Mesenchymal stem cell (in vitro differentiated cells and primary cell): ENCODE results near the gene DPM3.

Experiments
- DNase-seq: peaks from one replicate; pipeline ENCODE4 v3.0.0-alpha.2; 2013
- H2AFZ ChIP-seq: one replicate; pipeline ENCODE4 v1.6.1; 2013; ENCODE audit warnings: low read depth, mild to moderate bottlenecking, control low read depth, inconsistent platforms, low read length, moderate library complexity
- H2AK5ac ChIP-seq: 2 replicates; pipeline ENCODE4 v1.6.1; 2013; ENCODE audit warnings: low read length, moderate library complexity, mild to moderate bottlenecking, inconsistent platforms; ENCODE audit not compliant: severe bottlenecking
- H2BK120ac ChIP-seq: one replicate; pipeline ENCODE4 v1.6.1; 2013; ENCODE audit warnings: low read depth, mild to moderate bottlenecking, inconsistent platforms, low read length, moderate library complexity
- H2BK12ac ChIP-seq, 2 experiments: one replicate each; pipeline ENCODE4 v1.6.1; 2013; ENCODE audit warnings: inconsistent platforms in 2 of 2, low read length in 2 of 2, mild to moderate bottlenecking in 2 of 2, moderate library complexity in 2 of 2, control low read depth in 1 of 2
- H2BK15ac ChIP-seq: one replicate; pipeline ENCODE4 v1.6.1; 2013; ENCODE audit warnings: mild to moderate bottlenecking, low read depth, inconsistent platforms; ENCODE audit not compliant: poor library complexity, severe bottlenecking
- H2BK5ac ChIP-seq: 2 replicates; pipeline ENCODE4 v1.6.1; 2013; ENCODE audit warnings: low read depth, mild to moderate bottlenecking, low read length, control low read depth, inconsistent platforms; ENCODE audit not compliant: poor library complexity, severe bottlenecking
- H3K14ac ChIP-seq, 2 experiments: one replicate each; pipeline ENCODE4 v1.6.1; 2013; ENCODE audit warnings: inconsistent platforms in 2 of 2, low read length in 2 of 2, control low read depth in 1 of 2, mild to moderate bottlenecking in 1 of 2, moderate library complexity in 1 of 2
- H3K18ac ChIP-seq, 2 experiments: one replicate each; pipeline ENCODE4 v1.6.1; 2013; ENCODE audit warnings: inconsistent platforms in 2 of 2, low read length in 2 of 2, control low read depth in 1 of 2, low read depth in 1 of 2, mild to moderate bottlenecking in 1 of 2
- H3K23ac ChIP-seq, 2 experiments: one replicate each; pipeline ENCODE4 v1.6.1; 2013; ENCODE audit warnings: inconsistent platforms in 2 of 2, low read length in 2 of 2, mild to moderate bottlenecking in 2 of 2, moderate library complexity in 2 of 2, control low read depth in 1 of 2
- H3K27ac ChIP-seq: 2 replicates; pipeline ENCODE4 v1.5.1; 2013; ENCODE audit warnings: mild to moderate bottlenecking, moderate library complexity, low read length, control low read depth, inconsistent platforms; ENCODE audit not compliant: poor library complexity, severe bottlenecking
- H3K27me3 ChIP-seq, 2 experiments: 2 replicates each; pipeline versions ENCODE4 v1.6.1 to v1.7.0; 2013; ENCODE audit warnings: low read length in 2 of 2, mild to moderate bottlenecking in 2 of 2, moderate library complexity in 2 of 2, control low read depth in 1 of 2, inconsistent platforms in 1 of 2; ENCODE audit not compliant: control insufficient read depth in 1 of 2, insufficient read depth in 1 of 2
- H3K36me3 ChIP-seq, 2 experiments: 2 replicates each; pipeline versions ENCODE4 v1.6.1 to v1.7.0; 2013; ENCODE audit warnings: low read length in 2 of 2, control low read depth in 1 of 2, inconsistent platforms in 1 of 2, low read depth in 1 of 2, mild to moderate bottlenecking in 1 of 2; ENCODE audit not compliant: insufficient read depth in 2 of 2, control insufficient read depth in 1 of 2
- H3K4ac ChIP-seq, 2 experiments: one replicate each; pipeline ENCODE4 v1.6.1; 2013; ENCODE audit warnings: inconsistent platforms in 2 of 2, low read length in 2 of 2, mild to moderate bottlenecking in 2 of 2, moderate library complexity in 2 of 2, control low read depth in 1 of 2, low read depth in 1 of 2
- H3K4me1 ChIP-seq: 2 replicates; pipeline ENCODE4 v1.6.1; 2013; ENCODE audit warnings: low read depth, low read length, control low read depth; ENCODE audit not compliant: control insufficient read depth, insufficient read depth
- H3K4me2 ChIP-seq: 2 replicates; pipeline ENCODE4 v1.6.1; 2013; ENCODE audit warnings: low read length, mild to moderate bottlenecking, inconsistent platforms; ENCODE audit not compliant: poor library complexity, severe bottlenecking
- H3K4me3 ChIP-seq, 2 experiments: 2 replicates each; pipeline versions ENCODE4 v1.5.1 to v1.7.0; 2013; ENCODE audit warnings: low read length in 2 of 2, mild to moderate bottlenecking in 2 of 2, control low read depth in 1 of 2, low read depth in 1 of 2; ENCODE audit not compliant: insufficient read depth in 1 of 2
- H3K79me1 ChIP-seq: replicated peaks from 2 replicates; pipeline ENCODE4 v1.6.1; 2013; ENCODE audit warnings: mild to moderate bottlenecking, control low read depth, low read length, inconsistent platforms; ENCODE audit not compliant: poor library complexity, severe bottlenecking
- H3K9ac ChIP-seq: 2 replicates; pipeline ENCODE4 v1.7.0; 2013; ENCODE audit warnings: mild to moderate bottlenecking, low read length, moderate library complexity
- H3K9me3 ChIP-seq: 2 replicates; pipeline ENCODE4 v1.7.0; 2013; ENCODE audit warnings: mild to moderate bottlenecking, low read length; ENCODE audit not compliant: control insufficient read depth
- H4K8ac ChIP-seq: one replicate; pipeline ENCODE4 v1.6.1; 2013; ENCODE audit warnings: inconsistent platforms, mild to moderate bottlenecking, low read length, moderate library complexity
- H4K91ac ChIP-seq: one replicate; pipeline ENCODE4 v1.6.1; 2013; ENCODE audit warnings: mild to moderate bottlenecking, low read length, inconsistent platforms
- WGBS: methylation state at CpG from one replicate; pipeline ENCODE4 v1.1.7; 2013; ENCODE audit warnings: mixed read lengths; 5-methylcytosine and 5-hydroxymethylcytosine counted together

DPM3 gene

DNA sequence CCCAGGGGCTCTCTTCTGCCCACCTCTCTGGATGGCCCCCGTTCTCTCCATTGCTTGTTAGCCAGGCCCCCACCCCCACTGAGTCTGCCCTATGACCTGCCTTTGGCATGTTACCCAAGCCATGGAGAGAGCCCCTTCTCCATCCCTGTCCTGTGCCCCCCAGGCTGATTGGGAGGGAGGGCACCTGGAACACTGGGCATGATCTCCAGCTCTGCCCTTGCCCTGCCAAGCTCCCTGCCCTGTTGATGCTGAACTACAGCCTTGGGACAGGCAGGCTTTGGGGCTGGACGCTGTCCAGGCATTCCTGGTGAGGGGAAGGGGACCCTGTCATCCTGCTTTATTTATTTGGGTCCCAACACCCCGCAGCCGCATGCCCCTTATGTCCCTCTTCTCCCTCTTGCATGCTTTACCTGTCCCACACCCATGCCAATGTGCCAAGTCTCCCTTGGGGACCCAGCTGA lies 44.0 kb upstream of the DPM3 start:
- Histone ChIP-seq H2BK12ac (no peak overlapping the region), H3K79me1 (peaks cover 5% of the 10 kb centered on the region), H3K18ac (no peak overlapping the region), H3K4me1 (peaks cover 19% of the 10 kb centered on the region), H2AFZ (no peak overlapping the region), H3K27me3 (no peaks in the 10 kb centered on the region), H2BK120ac (no peak overlapping the region), H4K91ac (no peak overlapping the region), H2BK15ac (no peak overlapping the region), H3K14ac (no peak overlapping the region), H3K4ac (no peak overlapping the region), H2BK5ac (no peak overlapping the region), H3K27ac (no peak overlapping the region), H4K8ac (no peak overlapping the region), H3K9ac (no peak overlapping the region), H3K4me2 (no peak overlapping the region), H3K23ac (no peak overlapping the region), H3K36me3 (peaks cover 25 to 49% of the 10 kb centered on the region in 2 experiments), H3K9me3 (no peaks in the 10 kb centered on the region), H3K4me3 (no peak overlapping the region), H2AK5ac (no peak overlapping the region)
- DNase-seq = no peak
- WGBS = 97% methylated on average over 4 of the region's 4 CpGs

DNA sequence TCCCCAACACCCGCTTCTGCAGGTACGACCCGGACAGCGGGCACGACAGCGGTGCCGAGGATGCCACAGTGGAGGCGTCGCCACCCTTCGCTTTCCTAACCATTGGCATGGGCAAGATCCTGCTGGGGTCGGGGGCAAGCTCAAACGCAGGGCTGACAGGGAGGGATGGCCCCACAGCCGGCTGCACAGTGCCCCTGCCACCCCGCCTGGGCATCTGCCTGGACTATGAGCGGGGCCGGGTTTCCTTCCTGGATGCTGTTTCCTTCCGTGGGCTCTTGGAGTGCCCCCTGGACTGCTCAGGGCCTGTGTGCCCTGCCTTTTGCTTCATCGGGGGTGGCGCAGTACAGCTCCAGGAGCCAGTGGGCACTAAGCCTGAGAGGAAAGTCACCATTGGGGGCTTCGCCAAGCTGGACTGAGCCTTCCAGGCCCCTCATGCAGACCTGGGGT lies 43.5 kb upstream of the DPM3 start:
- no peak overlapping the region for H2AFZ ChIP-seq
- no peak overlapping the region for H3K4ac ChIP-seq
- no peaks in the 10 kb centered on the region for H3K9me3 ChIP-seq
- H2BK12ac ChIP-seq = no peak overlapping the region
- no peak overlapping the region for H2BK5ac ChIP-seq
- H3K27ac ChIP-seq = no peak overlapping the region
- no peak overlapping the region for H3K4me2 ChIP-seq
- H3K36me3 ChIP-seq = peaks cover 29 to 55% of the 10 kb centered on the region in 2 experiments
- no peak for DNase-seq
- WGBS = 95% methylated on average over 20 of the region's 20 CpGs
- H2BK120ac ChIP-seq = no peak overlapping the region
- no peak overlapping the region for H3K4me3 ChIP-seq
- peaks cover 5% of the 10 kb centered on the region for H3K79me1 ChIP-seq
- H4K8ac ChIP-seq = no peak overlapping the region
- no peak overlapping the region for H3K18ac ChIP-seq
- no peak overlapping the region for H2AK5ac ChIP-seq
- no peak overlapping the region for H3K9ac ChIP-seq
- no peak overlapping the region for H4K91ac ChIP-seq
- no peak overlapping the region for H3K23ac ChIP-seq
- no peak overlapping the region for H3K14ac ChIP-seq
- no peaks in the 10 kb centered on the region for H3K27me3 ChIP-seq
- peaks cover 19% of the 10 kb centered on the region for H3K4me1 ChIP-seq
- no peak overlapping the region for H2BK15ac ChIP-seq

DNA sequence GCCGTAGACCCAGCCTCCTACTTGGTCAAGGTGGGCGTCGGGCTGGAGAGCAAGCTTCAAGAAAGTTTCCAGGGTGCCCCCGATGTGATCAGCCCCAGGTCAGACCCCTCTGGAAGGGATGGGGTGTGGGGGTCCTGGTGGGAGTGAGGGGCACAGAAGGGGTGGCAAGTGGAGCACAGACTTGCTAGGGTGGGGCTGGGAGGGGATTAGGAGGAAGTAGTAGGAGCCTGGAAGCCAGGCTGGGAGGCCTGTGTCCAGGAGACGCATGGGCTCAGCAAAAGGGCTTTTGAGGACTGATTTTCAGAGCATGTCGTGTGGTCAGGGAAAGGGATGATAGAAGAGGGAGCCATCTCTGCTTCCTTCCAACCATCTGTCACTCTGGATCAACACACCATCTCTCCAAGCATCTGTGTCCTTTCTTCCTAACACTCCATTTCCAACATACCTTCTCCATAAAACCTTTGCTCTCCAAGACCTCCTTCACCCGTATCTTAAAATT lies 41.8 kb upstream of the DPM3 start:
- Histone ChIP-seq H3K23ac (no peak overlapping the region), H3K9me3 (no peaks in the 10 kb centered on the region), H3K9ac (no peak overlapping the region), H2AFZ (no peak overlapping the region), H2AK5ac (no peak overlapping the region), H2BK12ac (no peak overlapping the region), H3K79me1 (peaks cover 11% of the 10 kb centered on the region), H2BK15ac (no peak overlapping the region), H3K4ac (no peak overlapping the region), H3K36me3 (peaks cover 43 to 71% of the 10 kb centered on the region in 2 experiments), H2BK120ac (no peak overlapping the region), H3K14ac (no peak overlapping the region), H3K18ac (no peak overlapping the region), H3K4me3 (no peak overlapping the region), H4K8ac (no peak overlapping the region), H3K4me2 (no peak overlapping the region), H3K27me3 (no peaks in the 10 kb centered on the region), H3K4me1 (peaks cover 17% of the 10 kb centered on the region), H3K27ac (no peak overlapping the region), H4K91ac (no peak overlapping the region), H2BK5ac (no peak overlapping the region)
- DNase-seq = no peak
- 93% methylated on average over 6 of the region's 7 CpGs for WGBS

GRCh38 chr1:155181371-155182051 lies 41.2 kb upstream of the DPM3 start:
- no peak overlapping the region for H3K4me2 ChIP-seq
- no peak overlapping the region for H3K14ac ChIP-seq
- no peak overlapping the region for H3K4me3 ChIP-seq
- H2AK5ac ChIP-seq = no peak overlapping the region
- 97% methylated on average over 18 of the region's 18 CpGs for WGBS
- no peak for DNase-seq
- H3K9ac ChIP-seq = no peak overlapping the region
- no peak overlapping the region for H2BK120ac ChIP-seq
- H3K27me3 ChIP-seq = no peaks in the 10 kb centered on the region
- H3K18ac ChIP-seq = no peak overlapping the region
- H3K4ac ChIP-seq = no peak overlapping the region
- H2BK15ac ChIP-seq = no peak overlapping the region
- H3K23ac ChIP-seq = no peak overlapping the region
- no peak overlapping the region for H3K27ac ChIP-seq
- H3K9me3 ChIP-seq = no peaks in the 10 kb centered on the region
- peaks cover 14% of the 10 kb centered on the region for H3K79me1 ChIP-seq
- H3K36me3 ChIP-seq = peaks cover 47 to 75% of the 10 kb centered on the region in 2 experiments
- H2BK12ac ChIP-seq = no peak overlapping the region
- no peak overlapping the region for H4K8ac ChIP-seq
- H4K91ac ChIP-seq = no peak overlapping the region
- H3K4me1 ChIP-seq = peaks cover 17% of the 10 kb centered on the region
- H2BK5ac ChIP-seq = no peak overlapping the region
- H2AFZ ChIP-seq = no peak overlapping the region
